HG03196 (cell line): ENCODE data around the gene TVP23C.

Experiments used
- ATAC-seq: cut with Tn5 transposase; IDR thresholded peaks from one replicate; pipeline ENCODE4 v1.9.1; 2021; ENCODE audit not compliant: unreplicated experiment

Gene TVP23C

GRCh38 chr17:15496735-15497670, 66.3 kb downstream of the TVP23C start:
- no peak for ATAC-seq

- ATAC-seq, result no peak
Observed at GRCh38 chr17:15494821-15495220, 68.5 kb downstream of the TVP23C start.

- ATAC-seq, result no peak
Observed at GRCh38 chr17:15493693-15494035, 69.6 kb downstream of the TVP23C start.

- ATAC-seq, result no peak
Observed at GRCh38 chr17:15492791-15493692, 70.2 kb downstream of the TVP23C start.

- ATAC-seq, result no peak
Observed at GRCh38 chr17:15492186-15492585, 71.1 kb downstream of the TVP23C start.

GRCh38 chr17:15490634-15491261, 72.5 kb downstream of the TVP23C start:
- no peak for ATAC-seq

- ATAC-seq, result no peak
Observed at GRCh38 chr17:15488557-15488956, 74.7 kb downstream of the TVP23C start.

- ATAC-seq, result no peak
Observed at GRCh38 chr17:15485045-15485444, 78.2 kb downstream of the TVP23C start.

GRCh38 chr17:15483431-15483830, 79.9 kb downstream of the TVP23C start:
- ATAC-seq, result no peak

- no peak for ATAC-seq
Observed at GRCh38 chr17:15482476-15482875, 80.8 kb downstream of the TVP23C start.

GRCh38 chr17:15481481-15481880, 81.8 kb downstream of the TVP23C start:
- no peak for ATAC-seq

GRCh38 chr17:15480204-15480603, 83.1 kb downstream of the TVP23C start:
- ATAC-seq, result no peak

- ATAC-seq, result no peak
Observed at GRCh38 chr17:15479703-15480102, 83.6 kb downstream of the TVP23C start.

- no peak for ATAC-seq
Observed at GRCh38 chr17:15478845-15479244, 84.4 kb downstream of the TVP23C start.

- ATAC-seq, result no peak
Observed at GRCh38 chr17:15475631-15476354, 87.5 kb downstream of the TVP23C start.

GRCh38 chr17:15472891-15473290, 90.4 kb downstream of the TVP23C start:
- ATAC-seq, result no peak

- ATAC-seq, result no peak
Observed at GRCh38 chr17:15470536-15470935, 92.7 kb downstream of the TVP23C start.

- no peak for ATAC-seq
Observed at GRCh38 chr17:15469260-15469659, 94.0 kb downstream of the TVP23C start.

GRCh38 chr17:15468126-15468525, 95.2 kb downstream of the TVP23C start:
- ATAC-seq, result no peak

GRCh38 chr17:15467592-15467991, 95.7 kb downstream of the TVP23C start, which contains the start of gene CDRT4:
TSS of gene CDRT4 (minus strand) at chr17:15467621. CDS start at chr17:15440238, 27,383 bp downstream.
- ATAC-seq, result no peak

- ATAC-seq, result no peak
Observed at GRCh38 chr17:15466131-15466530, 97.2 kb downstream of the TVP23C start.
